ENCODE results near the gene CDH8. TPM values are rescaled to one million over a fixed set of nuclear protein-coding genes. Genes with fewer than 3 reads are reported as not detected.

CDH8 gene
- total RNA-seq, 1 donor from 2014 or later = not detected

GRCh38 chr16:61684541-61684940 lies 351.7 kb downstream of the CDH8 start:
- intact Hi-C loops (cut with micrococcal nuclease) = no loop called here
- DNase-seq (no peak), ATAC-seq (no peak)

GRCh38 chr16:61681673-61682072 lies 354.6 kb downstream of the CDH8 start:
- intact Hi-C loops (cut with micrococcal nuclease) = no loop called here
- DNase-seq (no peak), ATAC-seq (no peak)

GRCh38 chr16:61681124-61681523 lies 355.1 kb downstream of the CDH8 start:
- ATAC-seq = no peak
- intact Hi-C loops (cut with micrococcal nuclease) = no loop called here

GRCh38 chr16:61678182-61678581 lies 358.1 kb downstream of the CDH8 start:
- intact Hi-C loops (cut with micrococcal nuclease) = no loop called here
- no peak for ATAC-seq
- DNase-seq = no peak

More at GRCh38 chr16:61681124-61681523, 355.1 kb downstream of the CDH8 start:
- DNase-seq = no peak

- intact Hi-C loops (cut with micrococcal nuclease) = no loop called here
- no peak for DNase-seq
- ATAC-seq = no peak
These were observed 358.5 kb downstream of the CDH8 start for GRCh38 chr16:61677776-61678175.

- no peak for DNase-seq
- ATAC-seq = no peak
- intact Hi-C loops (cut with micrococcal nuclease) = no loop called here
These were observed 359.5 kb downstream of the CDH8 start for GRCh38 chr16:61676740-61677139.

GRCh38 chr16:61671161-61671560 lies 365.1 kb downstream of the CDH8 start:
- intact Hi-C loops (cut with micrococcal nuclease) = no loop called here
- ATAC-seq = no peak
- DNase-seq = no peak

GRCh38 chr16:61665512-61665911 lies 370.7 kb downstream of the CDH8 start:
- intact Hi-C loops (cut with micrococcal nuclease) = no loop called here
- ATAC-seq = no peak
- no peak for DNase-seq

GRCh38 chr16:61659936-61660335 lies 376.3 kb downstream of the CDH8 start:
- intact Hi-C loops (cut with micrococcal nuclease) = no loop called here
- no peak for ATAC-seq
- no peak for DNase-seq

GRCh38 chr16:61654962-61655361 lies 381.3 kb downstream of the CDH8 start:
- no peak for ATAC-seq
- DNase-seq = no peak
- intact Hi-C loops (cut with micrococcal nuclease) = no loop called here

- DNase-seq = no peak
- ATAC-seq = no peak
- intact Hi-C loops (cut with micrococcal nuclease) = no loop called here
These were observed 382.7 kb downstream of the CDH8 start for GRCh38 chr16:61653544-61653943.

- ATAC-seq (no peak), DNase-seq (no peak)
- intact Hi-C loops (cut with micrococcal nuclease) = no loop called here
These were observed 390.7 kb downstream of the CDH8 start for GRCh38 chr16:61645561-61645960.

- intact Hi-C loops (cut with micrococcal nuclease) = no loop called here
- ATAC-seq (no peak), DNase-seq (no peak)
These were observed 391.5 kb downstream of the CDH8 start for GRCh38 chr16:61644736-61645135.

GRCh38 chr16:61617219-61617783 lies 418.9 kb downstream of the CDH8 start:
- no peak for ATAC-seq

GRCh38 chr16:61616088-61616487 lies 420.1 kb downstream of the CDH8 start:
- intact Hi-C loops (cut with micrococcal nuclease) = no loop called here
- DNase-seq = no peak
- no peak for ATAC-seq

More at GRCh38 chr16:61617219-61617783, 418.9 kb downstream of the CDH8 start:
- DNase-seq = no peak
- intact Hi-C loops (cut with micrococcal nuclease) = no loop called here

- no peak for ATAC-seq
- no peak for DNase-seq
- intact Hi-C loops (cut with micrococcal nuclease) = no loop called here
These were observed 424.3 kb downstream of the CDH8 start for GRCh38 chr16:61611847-61612491.

- ATAC-seq = no peak
- intact Hi-C loops (cut with micrococcal nuclease) = no loop called here
- DNase-seq = no peak
These were observed 429.7 kb downstream of the CDH8 start for GRCh38 chr16:61606581-61606980.
